NCI-H187 (cell line): ENCODE measurements around the gene UCP3.

Experiments used
- DNase-seq, 2 experiments: peaks; one replicate each; lab custom pipeline; 2025; lab: John Stamatoyannopoulos, UW

Gene UCP3

DNA sequence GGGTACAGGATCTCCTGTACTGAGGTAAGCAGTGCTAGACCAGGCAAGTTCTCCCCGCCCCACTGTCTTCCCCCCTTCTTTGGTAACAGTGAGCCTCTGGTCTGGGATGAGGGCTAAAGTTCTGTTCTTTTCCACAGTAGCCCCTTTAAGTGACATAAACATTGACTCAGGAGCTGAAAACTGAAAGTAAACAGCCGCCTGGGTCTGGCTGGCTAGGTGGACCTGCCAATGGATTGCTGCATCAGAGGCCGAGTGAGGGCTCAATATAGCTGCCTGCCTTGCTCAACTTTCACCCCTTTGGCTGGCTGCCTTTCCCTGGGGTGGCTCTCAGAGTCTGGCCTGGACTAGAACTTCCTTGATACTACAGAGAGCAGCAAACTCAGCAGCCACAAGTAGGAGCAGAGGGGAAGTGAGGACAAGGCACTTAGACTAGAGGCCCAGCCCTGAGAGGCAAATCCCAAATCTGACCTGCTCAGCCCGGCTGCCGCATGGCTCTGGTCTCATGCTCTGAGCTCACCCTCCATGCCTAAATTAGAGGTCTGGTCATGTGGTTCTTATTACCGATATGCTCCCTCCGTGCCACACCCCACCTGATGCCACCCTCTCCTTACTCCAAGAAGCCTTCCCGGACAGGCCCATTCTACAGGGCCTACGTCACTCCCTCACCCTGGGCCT, 9.6 kb upstream of the UCP3 start:
- DNase-seq: no peak

GRCh38 chr11:74017631-74018030, 8.7 kb upstream of the UCP3 start:
- DNase-seq: no peak

DNA sequence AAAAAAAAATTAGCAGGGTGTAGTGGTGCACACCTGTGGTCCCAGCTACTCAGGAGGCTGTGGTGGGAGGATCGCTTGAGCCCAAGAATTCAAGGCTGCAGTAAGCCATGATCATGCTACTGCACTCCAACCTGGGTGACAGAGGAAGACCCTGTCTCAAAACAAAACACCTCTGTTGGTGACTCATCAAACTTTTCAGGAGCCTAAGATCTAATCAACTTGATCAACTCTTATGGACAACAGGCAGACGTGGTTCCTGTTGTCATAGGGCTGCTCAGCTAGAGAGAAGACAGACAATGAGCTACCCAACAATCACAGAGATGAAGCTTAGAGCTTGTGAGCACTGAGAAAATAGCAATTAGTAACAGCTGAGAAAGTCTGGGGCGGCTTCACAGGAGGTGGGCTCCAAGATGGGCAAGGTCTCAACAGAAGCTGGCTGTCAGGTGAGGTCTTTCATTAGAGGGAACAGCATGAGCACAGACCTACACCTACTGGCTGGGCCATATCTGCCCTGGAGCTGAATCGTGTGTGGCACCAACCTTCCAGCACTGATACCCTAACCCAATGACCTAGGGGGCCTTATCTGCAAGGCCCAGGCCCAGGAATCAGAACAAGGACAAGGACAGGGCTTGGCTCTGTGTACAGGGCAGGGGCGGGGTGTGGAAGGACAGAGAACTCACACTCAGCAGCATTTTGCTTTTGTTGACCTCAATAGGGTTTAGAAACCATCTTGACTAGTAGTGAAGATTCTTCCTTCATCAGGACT, 7.2 kb upstream of the UCP3 start:
- DNase-seq: no peak

- DNase-seq: no peak
Observed at GRCh38 chr11:74014880-74015279, 6.0 kb upstream of the UCP3 start.

GRCh38 chr11:74013141-74013540, 4.3 kb upstream of the UCP3 start:
- no peak for DNase-seq

GRCh38 chr11:74012074-74012809, 3.4 kb upstream of the UCP3 start:
- DNase-seq: no peak

DNA sequence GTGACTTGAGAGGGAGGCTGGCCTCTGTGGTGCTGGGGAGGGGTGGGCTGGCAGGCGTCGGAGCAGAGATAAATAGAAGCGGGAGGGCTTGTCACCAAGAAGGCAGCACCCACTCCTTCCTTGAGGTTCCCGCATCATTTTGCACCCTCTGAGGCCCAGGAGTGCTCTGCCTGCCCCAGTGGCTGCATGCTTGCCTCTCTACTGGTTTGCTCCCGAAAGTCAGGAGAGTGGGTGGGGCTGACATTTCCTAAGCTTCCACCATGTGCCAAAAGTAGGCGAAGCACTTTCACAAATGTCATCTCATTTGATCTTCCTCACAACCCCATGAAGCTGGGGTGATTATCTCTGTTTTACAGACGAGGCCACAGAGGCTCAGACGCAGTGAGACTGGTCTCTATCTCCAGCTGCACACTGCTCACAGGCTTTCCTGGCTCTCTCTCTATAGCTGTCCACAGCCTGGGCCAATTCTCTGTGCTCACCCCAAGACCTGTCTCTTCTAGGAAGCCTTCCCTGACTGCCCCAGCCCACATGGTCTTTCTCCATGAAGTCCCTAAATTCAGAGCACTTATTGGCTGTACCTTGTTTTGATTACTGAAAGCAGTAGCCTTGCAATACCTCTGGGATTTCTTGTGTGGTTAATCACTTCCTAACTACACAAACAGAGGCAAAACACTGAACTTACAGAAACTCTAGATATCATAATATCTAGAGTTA, 2.6 kb upstream of the UCP3 start:
- no peak for DNase-seq

DNA sequence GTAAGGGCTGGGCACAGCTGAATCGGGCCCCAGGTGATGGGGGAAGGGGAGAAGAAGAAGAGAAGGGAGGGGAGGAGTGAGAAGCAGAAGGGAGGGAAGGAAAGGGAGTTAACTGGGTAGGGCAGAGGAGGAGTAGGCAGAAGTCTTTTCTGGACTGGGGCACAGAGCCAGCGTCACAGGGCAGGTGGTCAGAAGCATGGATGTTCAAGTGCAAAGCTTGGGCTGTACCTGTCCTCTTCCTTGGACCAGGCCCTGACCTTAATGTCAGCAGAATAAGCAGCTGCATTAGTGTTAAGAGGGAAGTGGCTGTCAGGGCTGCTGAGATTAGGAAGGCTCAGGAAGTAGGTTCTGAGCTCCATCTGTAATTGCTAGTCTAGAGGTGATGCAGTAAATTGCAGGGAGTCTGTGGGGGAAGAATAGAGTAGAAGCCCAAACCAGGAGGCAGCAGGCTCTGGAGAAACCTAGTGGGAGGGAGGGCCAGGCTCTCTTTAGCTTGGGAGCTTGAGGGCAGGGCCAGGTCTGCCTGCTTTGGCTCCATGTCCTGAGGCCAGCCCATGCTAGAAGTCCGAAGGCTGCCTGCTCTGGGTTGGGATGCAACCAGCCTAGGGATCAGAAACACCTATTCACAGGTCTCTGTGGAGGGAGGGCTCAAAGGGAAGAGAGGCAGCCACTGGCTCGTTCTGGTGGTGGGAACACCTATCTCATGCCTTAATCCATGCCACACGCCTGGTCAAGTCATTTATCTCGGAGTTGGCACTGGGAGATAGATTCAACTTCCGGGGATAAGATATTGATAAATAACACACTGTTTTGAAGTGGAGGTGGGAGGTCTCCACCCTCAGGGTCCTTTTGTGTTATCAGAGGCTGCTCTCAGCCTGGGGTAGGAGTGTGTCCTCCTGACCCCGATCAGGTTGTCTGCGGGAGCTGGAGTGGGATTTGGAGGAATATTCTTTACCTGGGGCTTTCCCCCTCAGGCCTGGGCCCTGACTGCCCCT, 1.7 kb upstream of the UCP3 start:
- no peak for DNase-seq

GRCh38 chr11:74009675-74010305, 905 bp upstream of the UCP3 start:
- DNase-seq: no peak

- no peak for DNase-seq
Observed at GRCh38 chr11:74009230-74009547, 304 bp upstream of the UCP3 start.

DNA sequence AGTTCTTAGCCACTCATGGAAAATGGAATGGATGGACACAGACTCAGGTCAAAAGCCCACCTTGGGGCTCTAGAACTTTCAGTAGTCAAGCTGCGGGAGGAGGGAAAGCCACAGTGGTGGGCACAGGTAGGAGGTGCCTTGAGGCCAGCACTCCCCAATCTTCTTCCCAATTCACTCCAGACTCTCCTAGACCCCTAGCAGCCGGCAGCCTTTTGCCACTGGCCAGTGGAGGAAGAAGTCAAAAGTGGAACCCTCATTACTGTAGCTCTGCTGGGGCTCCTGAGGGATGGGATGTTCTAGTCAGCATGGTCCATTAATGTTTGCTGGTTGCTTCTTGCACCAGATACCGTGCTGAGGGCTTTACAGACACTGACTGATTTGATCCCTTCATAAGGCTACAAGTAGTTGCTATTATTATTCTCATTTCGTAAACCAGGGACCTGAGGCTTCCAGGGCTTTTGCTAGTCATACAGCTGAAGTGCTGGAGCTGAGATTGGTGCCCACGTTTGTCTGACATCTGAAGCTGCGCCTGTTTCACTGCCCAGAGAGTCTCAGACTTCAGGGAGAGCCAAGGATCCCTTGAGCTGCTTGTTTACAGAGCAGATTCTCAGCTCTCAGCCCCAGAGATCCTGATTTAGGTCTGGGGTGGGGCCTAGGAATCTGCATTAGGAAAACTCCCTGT, 1.1 kb downstream of the UCP3 start:
- no peak for DNase-seq

- no peak for DNase-seq
Observed at GRCh38 chr11:74006743-74007304, 2.1 kb downstream of the UCP3 start.

DNA sequence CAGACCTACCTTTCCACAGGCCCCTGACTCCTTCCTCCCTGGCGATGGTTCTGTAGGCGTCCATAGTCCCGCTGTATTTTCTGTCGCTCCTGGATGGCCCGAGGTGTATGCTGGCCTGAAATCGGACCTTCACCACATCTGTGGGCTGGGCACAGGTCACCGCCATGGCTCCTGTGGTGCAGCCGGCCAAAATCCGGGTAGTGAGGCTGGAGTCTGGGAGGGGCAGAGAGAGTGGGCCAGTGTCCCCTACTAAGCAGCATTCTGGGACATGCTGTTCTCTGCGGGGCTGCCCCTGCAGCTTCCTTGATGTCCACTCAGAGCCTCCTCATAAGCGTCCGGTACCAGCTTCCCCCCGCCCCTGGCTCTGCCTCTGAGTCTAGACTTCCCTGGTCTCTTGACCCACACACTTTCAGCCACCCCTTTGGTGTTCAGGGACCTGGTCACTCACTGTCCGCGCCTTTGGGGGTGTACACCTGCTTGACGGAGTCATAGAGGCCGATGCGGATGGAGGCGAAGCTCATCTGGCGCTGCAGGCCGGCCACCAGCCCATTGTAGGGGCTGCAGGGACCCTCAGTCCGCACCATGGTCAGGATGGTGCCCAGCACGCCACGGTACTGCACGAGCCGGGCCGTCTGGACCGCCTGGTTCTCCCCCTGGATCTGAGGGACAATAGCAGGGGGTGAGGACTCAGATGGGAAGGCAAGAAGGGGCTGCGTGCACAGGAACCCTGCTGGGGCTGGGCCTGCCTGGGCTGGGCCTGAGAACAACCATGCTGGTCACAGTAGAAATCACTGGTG, 3.0 kb downstream of the UCP3 start:
- no peak for DNase-seq

DNA sequence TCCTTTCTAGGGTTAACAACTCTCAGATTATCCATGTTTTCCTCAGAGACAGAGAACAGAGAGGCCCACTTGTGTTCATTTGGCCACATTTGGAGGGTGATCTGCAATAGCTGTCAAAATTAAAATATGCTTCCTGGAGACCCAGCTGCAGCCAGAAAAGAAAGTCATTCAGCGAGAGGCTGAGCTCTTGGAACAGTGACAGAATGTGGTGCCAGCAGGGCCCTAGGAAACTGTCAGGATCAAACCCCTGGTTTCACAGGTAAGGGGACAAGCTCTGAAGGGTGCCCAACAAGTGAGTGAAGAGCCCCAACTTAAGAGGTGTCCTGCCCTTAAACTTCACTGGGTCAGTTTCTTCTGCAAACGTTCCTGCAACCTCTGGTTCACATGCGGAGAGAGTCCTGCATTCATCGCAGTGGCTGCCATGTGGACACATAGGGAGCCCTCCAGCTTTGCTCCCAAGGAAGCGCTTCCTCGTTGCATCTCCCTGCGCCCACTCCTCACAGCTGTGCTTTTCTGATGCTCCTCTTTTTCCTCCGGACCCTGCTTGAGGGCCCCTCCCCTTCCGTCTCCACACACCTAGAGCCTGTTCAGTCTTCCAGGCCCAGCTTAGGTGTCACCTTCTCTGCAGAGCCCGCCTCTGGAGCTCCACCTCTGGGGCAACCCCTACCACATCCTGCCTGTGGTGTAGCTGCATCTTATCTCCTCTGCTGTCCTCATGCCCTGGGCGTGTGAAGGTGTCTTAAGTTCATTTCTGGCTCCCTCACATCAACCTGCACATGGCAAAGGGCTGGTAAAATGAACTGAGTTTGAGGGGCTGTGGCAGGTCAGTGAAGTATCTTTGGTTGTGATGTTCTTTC, 3.9 kb downstream of the UCP3 start:
- no peak for DNase-seq

DNA sequence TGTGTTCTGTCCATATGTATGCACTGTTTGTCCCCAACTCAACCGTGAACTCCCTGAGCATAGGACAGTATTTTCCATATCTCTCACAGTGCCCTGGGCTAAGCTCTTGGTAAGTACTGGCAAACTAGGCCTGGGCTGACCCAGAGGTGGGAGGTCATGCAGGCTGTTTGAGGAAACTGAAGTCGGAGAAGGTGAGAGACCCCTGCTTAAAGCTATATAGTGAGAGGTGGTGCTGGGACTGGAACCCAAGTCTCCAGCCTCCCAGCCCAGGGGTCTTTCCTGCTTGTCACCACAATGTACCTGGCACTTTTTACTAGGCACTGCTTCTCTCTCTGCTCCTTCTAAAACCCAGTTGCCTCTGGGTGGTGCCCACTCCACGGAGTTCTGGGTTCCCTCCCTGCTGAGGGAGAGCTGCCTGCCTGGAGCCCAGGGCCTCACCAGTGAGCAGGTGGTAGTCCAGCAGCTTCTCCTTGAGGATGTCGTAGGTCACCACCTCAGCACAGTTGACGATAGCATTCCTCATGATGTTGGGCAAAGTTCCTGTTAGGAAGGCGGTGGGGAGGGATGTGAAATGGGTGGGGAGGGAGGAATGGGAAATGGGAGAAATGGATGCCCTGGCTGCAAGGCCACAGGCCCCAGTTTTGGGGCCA, 4.7 kb downstream of the UCP3 start:
- no peak for DNase-seq

DNA sequence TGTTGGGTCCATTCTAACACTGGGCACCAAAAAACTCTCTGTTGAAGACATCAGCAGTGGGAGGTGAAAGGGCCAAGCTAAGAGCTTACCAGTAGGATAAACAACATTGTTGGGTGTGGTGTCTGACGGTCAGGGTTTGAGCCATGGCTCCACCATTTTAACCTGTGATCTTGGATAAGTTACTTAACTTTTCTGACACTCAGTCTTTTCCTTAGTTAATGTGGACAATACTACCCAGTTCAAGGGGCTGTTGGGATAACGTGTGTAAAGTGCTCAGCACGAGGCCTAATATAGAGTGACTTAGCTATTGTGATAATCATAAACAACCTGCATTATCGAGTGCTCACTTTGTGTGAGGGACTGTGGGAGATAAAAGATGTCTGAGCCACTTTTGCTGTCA, 6.1 kb downstream of the UCP3 start:
- DNase-seq: no peak

GRCh38 chr11:74001822-74002286, 7.0 kb downstream of the UCP3 start:
- no peak for DNase-seq
